GM23248 (cell line): Measurements from ENCODE around the gene ALPL. TPM values are rescaled to one million over a fixed set of nuclear protein-coding genes. Genes with fewer than 3 reads are reported as not detected.

Source experiments
- DNase-seq: peaks from one replicate; pipeline ENCODE4 v3.0.0-alpha.2; 2015
- H2AFZ ChIP-seq: fragments of 200-600 bp; sonication (generic); 2 replicates; pipeline ENCODE4 v1.6.1; 2016; ENCODE audit warnings: antibody characterized with exemption
- H3F3A ChIP-seq: fragments of 200-600 bp; sonication (generic); 2 replicates; pipeline ENCODE4 v1.6.1; 2016; ENCODE audit warnings: mild to moderate bottlenecking, antibody characterized with exemption, mixed run types; ENCODE audit not compliant: insufficient read depth
- H3K27ac ChIP-seq: fragments of 200-600 bp; sonication (generic); 2 replicates; pipeline ENCODE4 v1.5.1; 2016; ENCODE audit warnings: mild to moderate bottlenecking
- H3K27me3 ChIP-seq: fragments of 200-600 bp; sonication (generic); replicated peaks from 2 replicates; pipeline ENCODE4 v1.6.1; 2016; ENCODE audit warnings: mild to moderate bottlenecking; ENCODE audit not compliant: insufficient read depth
- H3K36me3 ChIP-seq: fragments of 200-600 bp; sonication (generic); 2 replicates; pipeline ENCODE4 v1.6.1; 2016; ENCODE audit warnings: low read depth, mild to moderate bottlenecking
- H3K4me1 ChIP-seq: fragments of 200-600 bp; sonication (generic); 2 replicates; pipeline ENCODE4 v1.6.1; 2016; ENCODE audit warnings: mild to moderate bottlenecking; ENCODE audit not compliant: insufficient read depth
- H3K4me2 ChIP-seq: fragments of 200-600 bp; sonication (generic); one replicate; pipeline ENCODE4 v1.6.1; 2016; ENCODE audit warnings: mild to moderate bottlenecking; ENCODE audit not compliant: unreplicated experiment
- H3K4me3 ChIP-seq: fragments of 200-600 bp; sonication (generic); 2 replicates; pipeline ENCODE4 v1.5.1; 2016; ENCODE audit warnings: mild to moderate bottlenecking
- H3K79me2 ChIP-seq: fragments of 200-600 bp; sonication (generic); 2 replicates; pipeline ENCODE4 v1.6.1; 2016; ENCODE audit warnings: mild to moderate bottlenecking; ENCODE audit not compliant: insufficient read depth
- H3K9ac ChIP-seq: fragments of 200-600 bp; sonication (generic); 2 replicates; pipeline ENCODE4 v1.6.1; 2016; ENCODE audit warnings: mild to moderate bottlenecking
- H3K9me2 ChIP-seq: fragments of 200-600 bp; sonication (generic); 2 replicates; pipeline ENCODE4 v1.6.1; 2016; ENCODE audit warnings: mixed run types, mild to moderate bottlenecking, moderate library complexity; ENCODE audit not compliant: insufficient read depth
- H3K9me3 ChIP-seq: fragments of 200-600 bp; sonication (generic); one replicate; pipeline ENCODE4 v1.6.1; 2017; ENCODE audit warnings: low read depth
- H4K20me1 ChIP-seq: fragments of 200-600 bp; sonication (generic); 2 replicates; pipeline ENCODE4 v1.6.0; 2016; ENCODE audit not compliant: insufficient read depth
- EZH2 ChIP-seq: fragments of 200-600 bp; sonication (generic); IDR thresholded peaks from 2 replicates; pipeline ENCODE4 v1.6.1; 2018; ENCODE audit warnings: antibody characterized with exemption, mild to moderate bottlenecking; ENCODE audit not compliant: insufficient read depth, poor library complexity, severe bottlenecking
- EZH2phosphoT487 ChIP-seq: fragments of 200-600 bp; sonication (generic); IDR thresholded peaks from 2 replicates; pipeline ENCODE4 v1.6.1; 2018; ENCODE audit warnings: antibody characterized with exemption, moderate library complexity, mild to moderate bottlenecking, low read depth; ENCODE audit not compliant: insufficient read depth
- WGBS, 2 experiments: methylation state at CpG; one replicate each; pipeline ENCODE4 v1.1.6; 2015 to 2017; ENCODE audit warnings: low lambda C conversion rate in 2 of 2, low coverage in 1 of 2; ENCODE audit errors: missing lambda C conversion rate in 2 of 2; 5-methylcytosine and 5-hydroxymethylcytosine counted together
- in situ Hi-C: fragments of 300-500 bp; cut with MboI; formaldehyde crosslinking; loops from 2 replicates; pipeline ENCODE4 v1.15.0; 2020
- polyA plus RNA-seq: library from polyadenylated mRNA; unstranded; fragments of >200 nt; fragmentation: Nextera tagmentation; extraction: Ambion mirVana; gene quantifications from 2 replicates; pipeline ENCODE4 v1.2.1, GENCODE V29; 2016
- total RNA-seq: library from RNA; depleted of rRNA; stranded (reverse); fragments of >200 nt; shearing (Covaris generic); gene quantifications from 2 replicates; pipeline ENCODE4 v1.2.3, GENCODE V29; 2014

The ALPL gene
- total and polyA plus RNA-seq, 2 experiments from 2014 or later, result 0.95 TPM; not detected in 1

GRCh38 chr1:21520899-21521716 lies 11.9 kb downstream of the ALPL start:
- Histone ChIP-seq H3K4me1 (no peaks in the 10 kb centered on the region), H4K20me1 (no peaks in the 10 kb centered on the region), H3K27ac (no peak overlapping the region), H3K27me3 (peaks cover 11% of the 10 kb centered on the region; the same call in 1 of the 2 replicates), H3K9me3 (no peaks in the 10 kb centered on the region), H3K4me2 (no peak overlapping the region), H3K79me2 (no peaks in the 10 kb centered on the region), H3K9me2 (no peaks in the 10 kb centered on the region), H2AFZ (no peak overlapping the region), H3K4me3 (no peak overlapping the region), H3F3A (no peaks in the 10 kb centered on the region), H3K36me3 (no peaks in the 10 kb centered on the region), H3K9ac (no peak overlapping the region)
- peak; percentile 55 for DNase-seq
- TF ChIP-seq EZH2, result no peak
- TF ChIP-seq EZH2phosphoT487, result no peak
- in situ Hi-C loops, result no loop called here
- 54 to 61% methylated on average over 16 of the region's 16 CpGs for WGBS, 2 experiments

GRCh38 chr1:21521717-21522060 lies 12.5 kb downstream of the ALPL start:
- in situ Hi-C loops, result no loop called here
- 93 to 96% methylated on average over 4 of the region's 4 CpGs for WGBS, 2 experiments
- peaks cover 5% of the 10 kb centered on the region; the same call in 1 of the 2 replicates for H3K27me3 ChIP-seq

GRCh38 chr1:21522525-21523038 lies 13.4 kb downstream of the ALPL start:
- Histone ChIP-seq H3K4me2 (no peak overlapping the region), H4K20me1 (no peaks in the 10 kb centered on the region), H3K9ac (no peak overlapping the region), H3K27me3 (no peaks in the 10 kb centered on the region; the same call in 1 of the 2 replicates), H3F3A (no peaks in the 10 kb centered on the region), H3K9me3 (no peaks in the 10 kb centered on the region), H3K9me2 (no peaks in the 10 kb centered on the region), H3K79me2 (no peaks in the 10 kb centered on the region), H3K4me1 (no peaks in the 10 kb centered on the region), H2AFZ (no peak overlapping the region), H3K36me3 (no peaks in the 10 kb centered on the region), H3K4me3 (no peak overlapping the region), H3K27ac (no peak overlapping the region)
- no peak for TF ChIP-seq EZH2
- TF ChIP-seq EZH2phosphoT487, result no peak
- in situ Hi-C loops, result no loop called here
- DNase-seq, result no peak
- 74 to 82% methylated on average over 11 of the region's 11 CpGs for WGBS, 2 experiments

More at GRCh38 chr1:21521717-21522060, 12.5 kb downstream of the ALPL start:
- Histone ChIP-seq H3K36me3 (no peaks in the 10 kb centered on the region), H3K9me2 (no peaks in the 10 kb centered on the region), H3K4me3 (no peak overlapping the region), H3F3A (no peaks in the 10 kb centered on the region), H3K79me2 (no peaks in the 10 kb centered on the region), H3K9ac (no peak overlapping the region), H3K4me1 (no peaks in the 10 kb centered on the region), H3K27ac (no peak overlapping the region), H2AFZ (no peak overlapping the region), H3K4me2 (no peak overlapping the region), H3K9me3 (no peaks in the 10 kb centered on the region), H4K20me1 (no peaks in the 10 kb centered on the region)
- TF ChIP-seq EZH2 (no peak), EZH2phosphoT487 (no peak)
- no peak for DNase-seq

- H3K79me2 ChIP-seq, result no peaks in the 10 kb centered on the region
- no peaks in the 10 kb centered on the region for H3K9me2 ChIP-seq
- WGBS, 2 experiments, result 81 to 85% methylated on average over 7 of the region's 7 CpGs
- H3K27me3 ChIP-seq, result no peaks in the 10 kb centered on the region; the same call in 1 of the 2 replicates
- H2AFZ ChIP-seq, result no peak overlapping the region
- H4K20me1 ChIP-seq, result no peaks in the 10 kb centered on the region
- no peak for DNase-seq
- H3K4me3 ChIP-seq, result no peak overlapping the region
- H3F3A ChIP-seq, result no peaks in the 10 kb centered on the region
- TF ChIP-seq EZH2phosphoT487 (no peak), EZH2 (no peak)
- in situ Hi-C loops, result no loop called here
- H3K36me3 ChIP-seq, result no peaks in the 10 kb centered on the region
- no peak overlapping the region for H3K9ac ChIP-seq
- H3K4me2 ChIP-seq, result no peak overlapping the region
- no peak overlapping the region for H3K27ac ChIP-seq
- H3K9me3 ChIP-seq, result no peaks in the 10 kb centered on the region
- no peaks in the 10 kb centered on the region for H3K4me1 ChIP-seq
These were observed 14.1 kb downstream of the ALPL start for GRCh38 chr1:21523297-21523813.
